Choroid plexus epithelial cell (primary cell): ENCODE measurements around the gene INA.
A peak's percentile ranks its signal among the peaks of the same experiment; 100 is the strongest.

Experiments
- DNase-seq: peaks from one replicate; pipeline ENCODE4 v3.0.0-alpha.2; 2010; ENCODE audit warnings: low read depth
- H3K4me3 ChIP-seq: 2 replicates; pipeline ENCODE4 v1.5.1; 2011; ENCODE audit warnings: low read depth, mild to moderate bottlenecking, control low read depth, low read length, moderate library complexity
- TF ChIP-seq, protein P1 (sequence below): conservative IDR thresholded peaks from 2 replicates; pipeline ENCODE4 v1.5.1; 2011; ENCODE audit warnings: low read depth, mild to moderate bottlenecking, control low read depth, inconsistent platforms, low read length, moderate library complexity

Gene INA

GRCh38 chr10:103310197-103310596 lies 33.3 kb downstream of the INA start:
- TF ChIP-seq, protein P1, sequence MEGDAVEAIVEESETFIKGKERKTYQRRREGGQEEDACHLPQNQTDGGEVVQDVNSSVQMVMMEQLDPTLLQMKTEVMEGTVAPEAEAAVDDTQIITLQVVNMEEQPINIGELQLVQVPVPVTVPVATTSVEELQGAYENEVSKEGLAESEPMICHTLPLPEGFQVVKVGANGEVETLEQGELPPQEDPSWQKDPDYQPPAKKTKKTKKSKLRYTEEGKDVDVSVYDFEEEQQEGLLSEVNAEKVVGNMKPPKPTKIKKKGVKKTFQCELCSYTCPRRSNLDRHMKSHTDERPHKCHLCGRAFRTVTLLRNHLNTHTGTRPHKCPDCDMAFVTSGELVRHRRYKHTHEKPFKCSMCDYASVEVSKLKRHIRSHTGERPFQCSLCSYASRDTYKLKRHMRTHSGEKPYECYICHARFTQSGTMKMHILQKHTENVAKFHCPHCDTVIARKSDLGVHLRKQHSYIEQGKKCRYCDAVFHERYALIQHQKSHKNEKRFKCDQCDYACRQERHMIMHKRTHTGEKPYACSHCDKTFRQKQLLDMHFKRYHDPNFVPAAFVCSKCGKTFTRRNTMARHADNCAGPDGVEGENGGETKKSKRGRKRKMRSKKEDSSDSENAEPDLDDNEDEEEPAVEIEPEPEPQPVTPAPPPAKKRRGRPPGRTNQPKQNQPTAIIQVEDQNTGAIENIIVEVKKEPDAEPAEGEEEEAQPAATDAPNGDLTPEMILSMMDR: no peak
- no peak for DNase-seq

DNA sequence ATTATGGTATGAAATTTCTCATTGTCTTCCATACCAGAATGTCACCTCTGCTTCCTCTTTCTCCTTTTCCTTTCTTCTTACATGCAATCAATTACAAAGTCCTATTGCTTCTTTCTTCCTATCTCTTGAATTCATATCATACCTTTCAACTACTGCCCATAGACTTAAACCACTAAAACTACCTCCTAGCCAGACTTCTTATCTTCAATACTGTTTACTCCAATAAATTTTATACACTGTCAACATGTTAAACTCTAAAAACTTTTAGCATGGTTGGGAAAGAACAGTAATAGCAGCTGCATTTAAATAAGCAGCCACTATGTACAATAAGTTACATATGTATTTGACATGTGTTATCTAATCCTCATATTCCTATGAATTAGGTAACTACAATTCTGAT lies 39.1 kb downstream of the INA start:
- TF ChIP-seq, protein P1: no peak
- no peak for DNase-seq
- no peak overlapping the region for H3K4me3 ChIP-seq

More at GRCh38 chr10:103310197-103310596, 33.3 kb downstream of the INA start:
- no peak overlapping the region for H3K4me3 ChIP-seq

- TF ChIP-seq, protein P1: no peak
- H3K4me3 ChIP-seq: no peak overlapping the region
- no peak for DNase-seq
These were observed 51.0 kb downstream of the INA start for GRCh38 chr10:103327906-103328305.

DNA sequence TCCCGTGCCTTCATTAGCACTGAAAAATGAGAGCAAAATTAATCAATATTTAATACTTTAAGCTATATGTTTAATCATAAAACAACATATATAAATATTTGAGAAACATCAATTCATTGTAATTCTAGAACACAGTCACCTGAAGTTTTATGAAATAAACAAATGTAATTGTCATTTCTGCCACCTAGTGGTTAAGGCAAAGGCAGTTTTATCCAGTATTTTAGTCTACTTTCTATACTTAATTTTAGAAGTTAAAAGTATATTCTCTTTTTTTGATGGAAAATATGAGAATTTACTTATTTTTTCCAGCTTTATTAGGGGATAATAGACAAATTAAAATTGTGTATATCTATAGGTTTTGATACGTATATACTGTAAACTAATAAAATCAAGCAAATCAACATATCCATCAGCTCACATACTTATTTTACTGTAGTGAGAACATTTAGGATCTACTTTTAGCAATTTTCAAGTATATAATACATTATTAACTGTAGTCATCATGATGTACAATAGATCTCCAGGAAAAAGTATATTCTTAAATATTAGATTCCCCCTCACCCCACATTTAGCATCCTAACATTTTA lies 57.1 kb downstream of the INA start:
- DNase-seq: peak; percentile 44
- TF ChIP-seq, protein P1: peak; percentile 60

DNA sequence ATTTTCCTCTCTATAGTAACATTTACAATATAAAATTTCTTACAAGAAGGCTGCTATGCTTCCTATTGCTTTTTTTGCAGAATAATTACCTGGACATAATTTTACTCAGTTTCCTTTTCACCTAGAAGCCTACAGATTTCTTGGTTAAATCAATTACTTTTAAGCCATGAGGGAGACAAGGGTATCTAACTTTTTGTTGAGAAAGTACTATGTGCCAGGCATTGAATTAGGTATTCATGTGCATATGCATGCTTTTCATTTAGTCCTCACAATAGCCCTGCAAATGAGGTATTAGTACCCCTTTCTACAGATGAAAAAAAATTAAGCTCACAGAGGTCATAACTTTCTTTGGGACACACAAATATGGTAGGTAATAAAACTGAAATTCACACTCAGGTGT lies 57.6 kb downstream of the INA start:
- TF ChIP-seq, protein P1: no peak
- no peak for DNase-seq

More for the DNA sequence above, 57.1 kb downstream of the INA start:
- no peak overlapping the region for H3K4me3 ChIP-seq

DNA sequence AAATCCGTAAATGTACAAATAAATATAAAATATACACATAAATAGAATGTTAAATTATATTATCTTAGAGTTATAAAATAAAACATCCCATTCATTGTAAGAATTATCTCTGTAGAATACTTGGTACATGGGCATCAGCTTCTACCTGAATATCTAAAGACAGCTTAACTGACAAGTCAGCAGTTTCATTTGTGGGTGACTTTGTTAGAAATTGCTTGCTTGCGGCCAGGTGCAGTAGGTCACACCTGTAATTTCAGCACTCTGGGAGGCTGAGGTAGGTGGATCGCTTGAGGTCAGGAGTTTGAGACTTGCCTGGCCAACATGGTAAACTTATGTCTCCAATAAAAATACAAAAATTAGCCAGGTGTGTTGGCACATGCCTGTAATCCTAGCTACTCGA lies 59.4 kb downstream of the INA start:
- H3K4me3 ChIP-seq: no peak overlapping the region
- TF ChIP-seq, protein P1: no peak
- no peak for DNase-seq

More for the DNA sequence above, 57.6 kb downstream of the INA start:
- H3K4me3 ChIP-seq: no peak overlapping the region
